Smooth muscle cell (in vitro differentiated cells): ENCODE results near the gene RAVER2. TPM values are rescaled to one million over a fixed set of nuclear protein-coding genes. Genes with fewer than 3 reads are reported as not detected.

Source experiments
- DNase-seq: peaks from one replicate; lab custom pipeline; 2025; ENCODE audit not compliant: unreplicated experiment; lab: John Stamatoyannopoulos, UW
- H2AFZ ChIP-seq: fragments of 200-600 bp; sonication (generic); 2 replicates; pipeline ENCODE4 v1.6.0; 2016; ENCODE audit warnings: antibody characterized with exemption, low read depth, mild to moderate bottlenecking
- H3F3A ChIP-seq: fragments of 200-600 bp; sonication (generic); 2 replicates; pipeline ENCODE4 v1.6.0; 2017; ENCODE audit warnings: antibody characterized with exemption, low read depth
- H3K27ac ChIP-seq: fragments of 200-600 bp; sonication (generic); 2 replicates; pipeline ENCODE4 v1.5.1; 2016; ENCODE audit warnings: low read depth, mild to moderate bottlenecking
- H3K27me3 ChIP-seq: fragments of 200-600 bp; sonication (generic); 2 replicates; pipeline ENCODE4 v1.6.1; 2016; ENCODE audit warnings: low read depth, mild to moderate bottlenecking
- H3K36me3 ChIP-seq: fragments of 200-600 bp; sonication (generic); 2 replicates; pipeline ENCODE4 v1.5.1; 2016; ENCODE audit warnings: low read depth
- H3K4me1 ChIP-seq: fragments of 200-600 bp; sonication (generic); 2 replicates; pipeline ENCODE4 v1.5.1; 2016; ENCODE audit warnings: low read depth
- H3K4me2 ChIP-seq: fragments of 200-600 bp; sonication (generic); 2 replicates; pipeline ENCODE4 v1.6.0; 2016; ENCODE audit warnings: mild to moderate bottlenecking
- H3K4me3 ChIP-seq: fragments of 200-600 bp; sonication (generic); 2 replicates; pipeline ENCODE4 v1.5.1; 2016; ENCODE audit warnings: mild to moderate bottlenecking
- H3K79me2 ChIP-seq: fragments of 200-600 bp; sonication (generic); 2 replicates; pipeline ENCODE4 v1.6.0; 2016; ENCODE audit warnings: low read depth, mild to moderate bottlenecking
- H3K9ac ChIP-seq: fragments of 200-600 bp; sonication (generic); 2 replicates; pipeline ENCODE4 v1.6.0; 2016; ENCODE audit warnings: low read depth
- H3K9me3 ChIP-seq: fragments of 200-600 bp; sonication (generic); replicated peaks from 2 replicates; pipeline ENCODE4 v1.5.1; 2016; ENCODE audit warnings: low read depth
- H4K20me1 ChIP-seq: fragments of 200-600 bp; sonication (generic); 2 replicates; pipeline ENCODE4 v1.6.0; 2016; ENCODE audit warnings: low read depth
- CTCF ChIP-seq: fragments of 200-600 bp; sonication (generic); IDR thresholded peaks from 2 replicates; pipeline ENCODE4 v1.5.1; 2017; ENCODE audit warnings: borderline replicate concordance, mild to moderate bottlenecking, antibody characterized with exemption; ENCODE audit not compliant: insufficient read depth, poor library complexity, severe bottlenecking
- WGBS: methylation state at CpG from one replicate; pipeline ENCODE4 v1.1.7; 2016; ENCODE audit warnings: low lambda C conversion rate; 5-methylcytosine and 5-hydroxymethylcytosine counted together
- polyA plus RNA-seq: library from polyadenylated mRNA; unstranded; fragments of >200 nt; fragmentation: Nextera tagmentation; extraction: Ambion mirVana; gene quantifications from 2 replicates; pipeline ENCODE4 v1.2.1, GENCODE V29; 2016
- total RNA-seq: library from RNA; depleted of rRNA; stranded (reverse); fragments of >200 nt; gene quantifications from 2 replicates; pipeline ENCODE4 v1.2.3, GENCODE V29; 2014

Gene RAVER2
- total and polyA plus RNA-seq, 2 experiments from 2014 or later, result 2.8 to 9.8 TPM

DNA sequence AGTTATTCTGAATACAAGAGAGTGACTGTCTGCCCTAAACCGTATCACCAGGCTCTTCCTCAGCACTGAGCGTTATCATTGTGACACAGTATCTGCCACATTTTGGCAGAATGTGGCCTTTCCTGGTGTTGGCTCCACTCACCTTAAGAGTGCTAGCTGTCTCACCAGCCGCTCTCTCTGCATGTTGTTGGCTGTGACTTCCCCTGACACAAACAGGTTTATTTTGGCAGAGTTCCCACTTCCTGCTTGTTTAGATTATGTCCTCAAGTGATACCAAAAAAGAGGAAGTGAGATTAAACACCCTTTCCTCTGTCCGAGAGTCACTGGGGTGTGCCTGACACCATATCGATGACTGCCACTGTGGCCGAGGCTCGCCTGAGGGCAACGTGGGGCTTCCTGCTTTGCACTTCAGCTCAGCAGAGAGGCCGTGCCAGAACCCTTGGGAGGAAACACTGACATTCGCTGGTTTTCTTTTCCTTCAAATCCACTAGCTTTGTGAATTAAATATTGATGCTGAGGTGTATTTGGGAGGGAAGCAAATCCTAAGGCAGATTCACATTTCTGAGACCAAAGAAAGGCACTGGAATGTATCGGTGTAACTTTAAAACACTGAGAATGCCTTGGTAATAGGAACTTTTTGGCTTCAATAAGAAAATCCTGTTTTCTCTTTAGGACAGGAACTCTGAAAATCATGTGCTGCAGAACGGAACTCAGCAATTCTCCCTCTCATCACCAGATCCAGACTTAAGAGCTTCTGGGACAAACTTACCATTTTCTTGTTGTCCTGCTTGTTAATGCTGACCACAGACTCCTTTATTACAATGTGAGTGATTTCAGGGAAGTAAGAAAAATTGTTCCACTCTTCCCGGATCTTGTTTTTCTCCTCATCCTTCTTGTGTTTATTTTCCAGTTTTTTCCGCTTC, 119.4 kb downstream of the RAVER2 start:
- Histone ChIP-seq H3F3A (no peaks in the 10 kb centered on the region), H3K36me3 (peaks cover 4% of the 10 kb centered on the region), H2AFZ (no peak overlapping the region), H3K4me1 (no peaks in the 10 kb centered on the region), H3K9me3 (no peaks in the 10 kb centered on the region), H3K27ac (no peak overlapping the region), H3K9ac (no peak overlapping the region), H3K4me2 (no peak overlapping the region), H4K20me1 (no peaks in the 10 kb centered on the region), H3K27me3 (no peaks in the 10 kb centered on the region), H3K4me3 (no peak overlapping the region), H3K79me2 (no peaks in the 10 kb centered on the region)
- WGBS, result 91% methylated on average over 14 of the region's 14 CpGs
- no peak for DNase-seq
- TF ChIP-seq CTCF, result no peak

- no peak overlapping the region for H3K4me3 ChIP-seq
- no peaks in the 10 kb centered on the region for H3K79me2 ChIP-seq
- no peak overlapping the region for H3K4me2 ChIP-seq
- no peak overlapping the region for H3K9ac ChIP-seq
- H3K9me3 ChIP-seq, result no peaks in the 10 kb centered on the region
- no peak for TF ChIP-seq CTCF
- no peaks in the 10 kb centered on the region for H3K4me1 ChIP-seq
- no peak overlapping the region for H3K27ac ChIP-seq
- no peak overlapping the region for H2AFZ ChIP-seq
- no peaks in the 10 kb centered on the region for H3F3A ChIP-seq
- WGBS, result 96% methylated on average over 6 of the region's 6 CpGs
- peaks cover 4% of the 10 kb centered on the region for H3K36me3 ChIP-seq
- H3K27me3 ChIP-seq, result no peaks in the 10 kb centered on the region
- DNase-seq, result no peak
- H4K20me1 ChIP-seq, result no peaks in the 10 kb centered on the region
Measured at GRCh38 chr1:64865105-64865757, 120.4 kb downstream of the RAVER2 start.

DNA sequence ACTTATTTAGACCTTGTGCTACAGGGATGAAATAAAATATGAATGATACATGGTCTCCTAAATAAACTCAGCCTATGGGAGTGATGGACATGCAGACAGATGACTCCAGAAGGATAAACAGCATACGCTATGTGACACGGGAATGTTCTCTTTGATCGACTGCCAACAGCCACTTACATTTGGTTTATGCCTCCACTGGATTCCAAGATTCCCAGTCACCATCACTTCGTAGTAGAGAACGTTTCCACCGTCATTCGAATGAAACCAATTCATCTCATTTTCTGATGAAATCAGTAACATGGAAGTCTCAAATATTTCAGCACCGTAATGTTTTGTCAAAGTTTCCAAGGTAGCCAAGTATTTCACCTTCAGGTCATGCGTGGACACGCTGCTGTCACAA, 121.8 kb downstream of the RAVER2 start:
- no peak overlapping the region for H3K4me3 ChIP-seq
- no peak for TF ChIP-seq CTCF
- no peak for DNase-seq
- H3K36me3 ChIP-seq, result peaks cover 4% of the 10 kb centered on the region
- no peaks in the 10 kb centered on the region for H3K4me1 ChIP-seq
- H4K20me1 ChIP-seq, result no peaks in the 10 kb centered on the region
- no peak overlapping the region for H3K27ac ChIP-seq
- no peaks in the 10 kb centered on the region for H3K79me2 ChIP-seq
- no peaks in the 10 kb centered on the region for H3K9me3 ChIP-seq
- H2AFZ ChIP-seq, result no peak overlapping the region
- H3K4me2 ChIP-seq, result no peak overlapping the region
- H3K9ac ChIP-seq, result no peak overlapping the region
- no peaks in the 10 kb centered on the region for H3K27me3 ChIP-seq
- WGBS, result 97% methylated on average over 10 of the region's 10 CpGs
- H3F3A ChIP-seq, result no peaks in the 10 kb centered on the region
